Measurements from ENCODE around the gene DSTYK. TPM values are rescaled to one million over a fixed set of nuclear protein-coding genes. Genes with fewer than 3 reads are reported as not detected.

Gene DSTYK
- total and polyA plus RNA-seq, 2 donors (not counting 3 experiments of a cell fraction or from before 2014, with no cell fraction given): 3.6 to 8.7 TPM

DNA sequence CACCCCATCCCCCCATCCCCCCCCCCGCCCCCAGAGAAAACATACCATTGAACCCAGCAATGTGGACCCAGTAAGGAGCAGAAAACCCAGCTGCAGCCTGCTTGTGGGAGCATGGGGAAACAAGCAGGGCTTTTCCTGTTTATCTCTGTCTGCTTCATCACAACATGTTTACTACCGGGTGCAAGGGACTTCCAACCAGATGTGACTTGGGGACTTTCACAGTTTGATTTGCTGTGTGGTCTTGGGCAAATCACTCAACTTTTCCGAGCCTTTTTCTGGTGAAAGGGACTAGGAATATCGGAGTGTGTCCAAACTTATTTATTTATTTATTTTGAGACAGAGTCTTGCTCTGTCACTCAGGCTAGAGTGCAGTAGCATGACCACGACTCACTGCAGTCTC, 19.5 kb upstream of the DSTYK start:
- peaks cover 17% of the 10 kb centered on the region for H3K4me1 ChIP-seq (ENCODE audit: control insufficient read depth, extremely low read depth, insufficient read depth, low read length)
- dilution Hi-C loops (cut with MboI; ENCODE audit: extremely low pct_ligation_motif_present, low sequenced_read_pairs): no loop called here
- ChIA-PET CTCF (interaction anchor here (1.5 kb wide), 1 partner anchor 15 kb away, joined by 5 read pairs; no protein-coding TSS in a partner anchor), POLR2A (no interaction called here)
- no peaks in the 10 kb centered on the region for H3K36me3 ChIP-seq (ENCODE audit: control insufficient read depth in 2 of 2, extremely low read depth in 1 of 2, insufficient read depth in 2 of 2, low read length in 2 of 2)
- no peak overlapping the region for H3K27ac ChIP-seq (ENCODE audit: insufficient read depth, low read depth, low read length)
- no peak overlapping the region for H3K4me3 ChIP-seq (replicated peaks in 1 of 3; ENCODE audit: insufficient read depth in 1 of 3, low read depth in 1 of 3, low read length in 3 of 3)
- FAIRE-seq (no peak), DNase-seq (ENCODE audit: low read depth, low spot score) (no peak)
- TF ChIP-seq MYC (IDR thresholded peaks at IDR 0.05; ENCODE audit: low read depth, low read length) (no peak), JUN (IDR thresholded peaks at IDR 0.05; ENCODE audit: borderline replicate concordance, insufficient read depth, insufficient read length, low read depth) (no peak), POLR2A (IDR thresholded peaks at IDR 0.05; ENCODE audit: low read depth, low read length) (no peak), FOS (IDR thresholded peaks at IDR 0.05; ENCODE audit: borderline replicate concordance, insufficient read depth, low read length) (no peak), GATA2 (IDR thresholded peaks at IDR 0.05; ENCODE audit: insufficient read depth, insufficient read length, low read depth, low read length) (no peak), POLR2AphosphoS5 (IDR thresholded peaks at IDR 0.05; ENCODE audit: insufficient read depth, low read depth, low read length) (no peak), EZH2 (IDR thresholded peaks at IDR 0.05; ENCODE audit: borderline replicate concordance, low read depth, low read length, severe bottlenecking) (no peak)
- TF ChIP-seq, protein P1, sequence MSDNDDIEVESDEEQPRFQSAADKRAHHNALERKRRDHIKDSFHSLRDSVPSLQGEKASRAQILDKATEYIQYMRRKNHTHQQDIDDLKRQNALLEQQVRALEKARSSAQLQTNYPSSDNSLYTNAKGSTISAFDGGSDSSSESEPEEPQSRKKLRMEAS (IDR thresholded peaks at IDR 0.05; ENCODE audit: insufficient read depth, insufficient read length): no peak
- TF ChIP-seq, protein P2, sequence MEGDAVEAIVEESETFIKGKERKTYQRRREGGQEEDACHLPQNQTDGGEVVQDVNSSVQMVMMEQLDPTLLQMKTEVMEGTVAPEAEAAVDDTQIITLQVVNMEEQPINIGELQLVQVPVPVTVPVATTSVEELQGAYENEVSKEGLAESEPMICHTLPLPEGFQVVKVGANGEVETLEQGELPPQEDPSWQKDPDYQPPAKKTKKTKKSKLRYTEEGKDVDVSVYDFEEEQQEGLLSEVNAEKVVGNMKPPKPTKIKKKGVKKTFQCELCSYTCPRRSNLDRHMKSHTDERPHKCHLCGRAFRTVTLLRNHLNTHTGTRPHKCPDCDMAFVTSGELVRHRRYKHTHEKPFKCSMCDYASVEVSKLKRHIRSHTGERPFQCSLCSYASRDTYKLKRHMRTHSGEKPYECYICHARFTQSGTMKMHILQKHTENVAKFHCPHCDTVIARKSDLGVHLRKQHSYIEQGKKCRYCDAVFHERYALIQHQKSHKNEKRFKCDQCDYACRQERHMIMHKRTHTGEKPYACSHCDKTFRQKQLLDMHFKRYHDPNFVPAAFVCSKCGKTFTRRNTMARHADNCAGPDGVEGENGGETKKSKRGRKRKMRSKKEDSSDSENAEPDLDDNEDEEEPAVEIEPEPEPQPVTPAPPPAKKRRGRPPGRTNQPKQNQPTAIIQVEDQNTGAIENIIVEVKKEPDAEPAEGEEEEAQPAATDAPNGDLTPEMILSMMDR (IDR thresholded peaks at IDR 0.05; ENCODE audit: extremely low read depth in 1 of 2, insufficient read depth in 1 of 2, low read depth in 1 of 2, low read length in 2 of 2): no peak
- no peaks in the 10 kb centered on the region for H3K9me3 ChIP-seq (replicated peaks; ENCODE audit: control insufficient read depth, insufficient read depth, low read length)
- H3K27me3 ChIP-seq (ENCODE audit: control insufficient read depth in 2 of 2, insufficient read depth in 2 of 2, low read length in 2 of 2): peaks cover 5 to 11% of the 10 kb centered on the region in 2 experiments
- BruUV-seq (replicated peaks): no TSS peak
- H3K79me2 ChIP-seq (ENCODE audit: control insufficient read depth, insufficient read depth, low read length): no peaks in the 10 kb centered on the region
- intact Hi-C loops (cut with micrococcal nuclease): no loop called here
- H4K20me1 ChIP-seq (replicated peaks; ENCODE audit: control insufficient read depth, extremely low read depth, insufficient read depth, low read length): no peaks in the 10 kb centered on the region
- no peaks in the 10 kb centered on the region for H3K9me1 ChIP-seq (replicated peaks; ENCODE audit: control insufficient read depth, extremely low read depth, insufficient read depth, low read length)
- H2AFZ ChIP-seq (ENCODE audit: low read depth, low read length): no peak overlapping the region
- H3K4me2 ChIP-seq (ENCODE audit: insufficient read depth, low read length): no peak overlapping the region
- no peak overlapping the region for H3K9ac ChIP-seq (replicated peaks; ENCODE audit: extremely low read depth, insufficient read depth, low read length)
